ENCODE measurements around the gene HMCN1.

The HMCN1 gene

DNA sequence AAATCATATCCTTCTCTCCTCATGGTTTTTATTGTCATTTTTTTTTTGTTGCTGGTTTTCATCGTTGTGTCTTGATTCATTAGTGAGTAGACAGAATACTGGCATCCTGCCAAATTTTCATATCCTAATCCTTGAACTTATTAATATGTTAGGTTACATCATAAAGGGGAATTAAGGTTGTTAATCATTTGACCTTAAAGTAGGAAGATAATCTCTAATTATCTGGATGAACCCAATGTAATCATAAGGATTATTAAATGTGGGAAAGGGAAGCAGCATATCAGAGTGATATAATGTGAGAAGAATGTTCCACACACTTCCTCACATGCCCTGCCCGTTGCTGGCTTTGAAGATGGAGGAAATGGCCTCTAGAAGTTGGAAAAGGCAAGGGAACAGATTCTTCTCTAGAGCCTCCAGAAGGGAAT, 299.7 kb downstream of the HMCN1 start:
- Histone ChIP-seq H3K79me2 (ENCODE audit: insufficient read depth, low read depth) (no peaks in the 10 kb centered on the region), H3K4me3 (IDR thresholded peaks at IDR 0.05; ENCODE audit: insufficient read depth, low read depth, low read length) (no peak overlapping the region), H3K4me1 (ENCODE audit: low read depth, poor library complexity, severe bottlenecking) (peaks cover 10% of the 10 kb centered on the region), H3K27ac (no peak overlapping the region), H3K4me2 (no peak overlapping the region), H4K20me1 (ENCODE audit: insufficient read depth) (no peaks in the 10 kb centered on the region), H3K36me3 (ENCODE audit: insufficient read depth) (no peaks in the 10 kb centered on the region), H3K9ac (no peak overlapping the region), H3K27me3 (ENCODE audit: insufficient read depth, low read depth) (no peaks in the 10 kb centered on the region), H2AFZ (ENCODE audit: low read depth) (no peak overlapping the region)
- TF ChIP-seq, protein P1, sequence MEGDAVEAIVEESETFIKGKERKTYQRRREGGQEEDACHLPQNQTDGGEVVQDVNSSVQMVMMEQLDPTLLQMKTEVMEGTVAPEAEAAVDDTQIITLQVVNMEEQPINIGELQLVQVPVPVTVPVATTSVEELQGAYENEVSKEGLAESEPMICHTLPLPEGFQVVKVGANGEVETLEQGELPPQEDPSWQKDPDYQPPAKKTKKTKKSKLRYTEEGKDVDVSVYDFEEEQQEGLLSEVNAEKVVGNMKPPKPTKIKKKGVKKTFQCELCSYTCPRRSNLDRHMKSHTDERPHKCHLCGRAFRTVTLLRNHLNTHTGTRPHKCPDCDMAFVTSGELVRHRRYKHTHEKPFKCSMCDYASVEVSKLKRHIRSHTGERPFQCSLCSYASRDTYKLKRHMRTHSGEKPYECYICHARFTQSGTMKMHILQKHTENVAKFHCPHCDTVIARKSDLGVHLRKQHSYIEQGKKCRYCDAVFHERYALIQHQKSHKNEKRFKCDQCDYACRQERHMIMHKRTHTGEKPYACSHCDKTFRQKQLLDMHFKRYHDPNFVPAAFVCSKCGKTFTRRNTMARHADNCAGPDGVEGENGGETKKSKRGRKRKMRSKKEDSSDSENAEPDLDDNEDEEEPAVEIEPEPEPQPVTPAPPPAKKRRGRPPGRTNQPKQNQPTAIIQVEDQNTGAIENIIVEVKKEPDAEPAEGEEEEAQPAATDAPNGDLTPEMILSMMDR (conservative IDR thresholded peaks at IDR 0.05; ENCODE audit: low read depth, low read length): no peak

- TF ChIP-seq, protein P1 (conservative IDR thresholded peaks at IDR 0.05; ENCODE audit: low read depth, low read length): no peak
- no peak overlapping the region for H3K27ac ChIP-seq
Observed at GRCh38 chr1:186042230-186042629, 308.0 kb downstream of the HMCN1 start.

DNA sequence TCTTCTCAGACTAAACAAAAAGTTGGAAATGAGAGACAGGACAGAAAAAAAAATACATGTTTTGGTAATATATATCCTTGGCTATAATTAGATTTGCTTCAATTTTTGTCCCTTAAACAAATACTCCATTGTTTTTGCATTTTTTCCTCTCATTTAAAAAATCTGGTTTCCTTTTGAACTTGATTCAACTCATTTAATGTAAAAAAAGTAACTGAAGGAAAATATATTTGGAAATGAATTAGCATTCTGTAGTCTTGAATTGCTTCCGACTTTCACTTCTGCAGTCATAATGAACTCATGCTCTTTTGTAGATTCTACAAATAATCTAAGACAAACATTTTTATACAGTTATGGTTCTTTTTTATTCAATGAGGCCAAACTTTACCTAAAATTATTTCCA, 309.1 kb downstream of the HMCN1 start:
- no peak overlapping the region for H3K27ac ChIP-seq
- no peak overlapping the region for H3K9ac ChIP-seq
- H3K4me2 ChIP-seq: no peak overlapping the region
- TF ChIP-seq, protein P1 (conservative IDR thresholded peaks at IDR 0.05; ENCODE audit: low read depth, low read length): no peak
- no peaks in the 10 kb centered on the region for H3K79me2 ChIP-seq (ENCODE audit: insufficient read depth, low read depth)
- H2AFZ ChIP-seq (ENCODE audit: low read depth): no peak overlapping the region
- no peaks in the 10 kb centered on the region for H3K27me3 ChIP-seq (ENCODE audit: insufficient read depth, low read depth)
- no peaks in the 10 kb centered on the region for H4K20me1 ChIP-seq (ENCODE audit: insufficient read depth)
- no peaks in the 10 kb centered on the region for H3K36me3 ChIP-seq (ENCODE audit: insufficient read depth)
- no peak overlapping the region for H3K4me3 ChIP-seq (IDR thresholded peaks at IDR 0.05; ENCODE audit: insufficient read depth, low read depth, low read length)
- no peaks in the 10 kb centered on the region for H3K4me1 ChIP-seq (ENCODE audit: low read depth, poor library complexity, severe bottlenecking)

More at GRCh38 chr1:186042230-186042629, 308.0 kb downstream of the HMCN1 start:
- Histone ChIP-seq H3K27me3 (ENCODE audit: insufficient read depth, low read depth) (no peaks in the 10 kb centered on the region), H2AFZ (ENCODE audit: low read depth) (no peak overlapping the region), H3K36me3 (ENCODE audit: insufficient read depth) (no peaks in the 10 kb centered on the region), H3K79me2 (ENCODE audit: insufficient read depth, low read depth) (no peaks in the 10 kb centered on the region), H3K4me2 (no peak overlapping the region), H3K4me3 (IDR thresholded peaks at IDR 0.05; ENCODE audit: insufficient read depth, low read depth, low read length) (no peak overlapping the region), H3K9ac (no peak overlapping the region), H3K4me1 (ENCODE audit: low read depth, poor library complexity, severe bottlenecking) (no peaks in the 10 kb centered on the region), H4K20me1 (ENCODE audit: insufficient read depth) (no peaks in the 10 kb centered on the region)

DNA sequence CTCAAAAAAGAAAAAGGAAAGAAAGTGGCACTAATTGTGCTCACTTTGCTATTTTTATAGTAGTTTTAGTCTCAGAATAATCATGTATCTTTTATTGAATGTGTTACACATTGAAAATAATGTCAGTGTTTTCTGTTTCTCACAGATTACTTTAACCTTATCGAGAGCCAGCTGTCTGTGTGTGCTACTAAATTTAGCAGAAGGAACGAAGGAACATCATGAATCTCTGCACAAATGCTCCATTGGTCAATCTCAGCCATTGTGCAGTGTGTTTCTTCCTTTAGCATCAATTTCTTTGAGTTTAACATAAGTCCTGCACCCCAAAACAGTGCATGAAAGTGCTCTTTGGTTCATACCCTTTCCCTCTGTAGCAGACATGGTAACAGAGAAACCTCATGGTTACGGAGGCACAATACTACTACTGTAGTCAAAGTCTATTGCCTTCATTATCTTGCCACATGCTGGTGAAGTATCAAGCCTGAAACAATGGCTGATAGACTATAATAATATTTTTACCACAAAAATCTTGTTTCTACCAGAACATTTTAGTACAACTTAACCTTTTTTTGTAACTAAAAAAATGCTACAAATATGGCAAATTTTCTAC, 310.0 kb downstream of the HMCN1 start:
- Histone ChIP-seq H3K4me3 (IDR thresholded peaks at IDR 0.05; ENCODE audit: insufficient read depth, low read depth, low read length) (no peak overlapping the region), H3K27ac (no peak overlapping the region), H3K4me1 (ENCODE audit: low read depth, poor library complexity, severe bottlenecking) (no peaks in the 10 kb centered on the region), H3K36me3 (ENCODE audit: insufficient read depth) (no peaks in the 10 kb centered on the region), H3K9ac (no peak overlapping the region), H3K4me2 (no peak overlapping the region), H2AFZ (ENCODE audit: low read depth) (no peak overlapping the region), H3K27me3 (ENCODE audit: insufficient read depth, low read depth) (no peaks in the 10 kb centered on the region), H4K20me1 (ENCODE audit: insufficient read depth) (no peaks in the 10 kb centered on the region), H3K79me2 (ENCODE audit: insufficient read depth, low read depth) (no peaks in the 10 kb centered on the region)
- TF ChIP-seq, protein P1 (conservative IDR thresholded peaks at IDR 0.05; ENCODE audit: low read depth, low read length): no peak

Measured in KMS-11 (cell line).